ENCODE results near the gene SCD5. TPM values are rescaled to one million over a fixed set of nuclear protein-coding genes. Genes with fewer than 3 reads are reported as not detected.

The SCD5 gene
- total RNA-seq, 4 donors from 2014 or later = 27.6 to 79.3 (median 55.3) TPM

DNA sequence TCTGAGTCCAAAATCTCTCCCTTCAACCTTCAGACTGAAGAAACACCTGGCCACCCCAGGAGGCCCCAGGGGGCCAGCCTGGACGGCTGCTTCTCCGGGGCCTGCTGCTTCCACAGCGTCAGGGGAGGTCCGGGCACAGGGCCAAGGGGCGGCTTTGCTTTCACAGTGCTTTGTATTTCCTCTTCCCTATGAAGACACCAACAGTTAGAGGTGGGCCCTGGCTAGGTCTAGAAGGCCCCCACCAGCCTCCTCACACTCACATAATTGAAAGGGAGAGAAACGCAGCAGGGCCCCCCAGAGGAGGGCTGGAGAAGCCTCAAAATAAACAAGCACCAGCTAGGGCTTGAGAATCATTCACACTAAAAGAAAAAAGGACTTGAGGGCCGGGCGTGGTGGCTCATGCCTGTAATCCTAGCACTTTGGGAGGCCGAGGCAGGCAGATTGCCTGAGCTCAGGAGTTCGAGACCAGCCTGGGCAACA is 17.8 kb downstream of the SCD5 start:
- H3K4me3 ChIP-seq = no peak overlapping the region
- DNase-seq (ENCODE audit: low spot score in 2 of 2) = peak; percentile 63 to 83
- no peaks in the 10 kb centered on the region for H3K9me3 ChIP-seq
- H3K4me1 ChIP-seq = peaks cover 0 to 64% (median 8%) of the 10 kb centered on the region in 4 donors
- 27 to 34% methylated on average over 10 of the region's 10 CpGs for WGBS, 2 donors
- H3K36me3 ChIP-seq = no peaks in the 10 kb centered on the region
- no peak for TF ChIP-seq POLR2A (IDR thresholded peaks at IDR 0.05)
- H3K27ac ChIP-seq = peak overlapping the region in 3 of 4 donors; percentile 13 to 77 (median 35)
- no peaks in the 10 kb centered on the region for H3K27me3 ChIP-seq

DNA sequence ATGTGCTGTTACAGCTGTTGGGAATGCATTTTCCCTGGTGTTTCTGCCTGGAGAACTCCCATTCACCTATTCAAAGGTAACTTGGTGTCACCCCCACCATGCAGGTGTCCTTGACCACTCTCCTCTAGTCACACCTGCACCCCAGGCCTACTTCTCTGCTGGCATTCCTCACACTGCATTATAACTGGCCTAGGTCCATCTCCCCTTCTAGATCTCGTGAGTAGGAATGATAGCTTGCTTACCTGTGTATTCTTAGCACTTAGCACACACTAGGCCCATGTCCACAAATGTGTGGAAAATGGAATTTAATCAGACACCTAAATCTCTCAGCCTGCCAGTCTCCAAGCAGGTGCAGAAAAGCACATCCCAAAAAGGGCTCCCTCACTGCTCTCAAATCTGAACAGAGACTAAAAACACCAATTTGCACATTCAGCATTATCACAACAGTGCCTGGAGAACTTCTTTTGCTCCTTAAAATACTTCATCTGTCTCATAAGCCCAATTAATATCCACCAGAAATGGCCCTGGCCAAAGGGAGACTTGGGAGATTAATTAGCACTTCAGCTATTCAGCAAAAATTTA is 18.3 kb downstream of the SCD5 start:
- DNase-seq (ENCODE audit: low spot score in 2 of 2) = no peak
- WGBS, 2 donors = 68 to 76% methylated on average over 1 of the region's 1 CpG
- H3K36me3 ChIP-seq = no peaks in the 10 kb centered on the region
- peak overlapping the region in 2 of 4 donors; percentile 13 to 77 for H3K27ac ChIP-seq
- H3K4me3 ChIP-seq = no peak overlapping the region
- TF ChIP-seq POLR2A (IDR thresholded peaks at IDR 0.05) (no peak), EP300 (IDR thresholded peaks at IDR 0.05) (no peak), CTCF (IDR thresholded peaks at IDR 0.05) (no peak)
- H3K27me3 ChIP-seq = no peaks in the 10 kb centered on the region
- peaks cover 0 to 59% (median 6%) of the 10 kb centered on the region in 4 donors for H3K4me1 ChIP-seq
- H3K9me3 ChIP-seq = no peaks in the 10 kb centered on the region

DNA sequence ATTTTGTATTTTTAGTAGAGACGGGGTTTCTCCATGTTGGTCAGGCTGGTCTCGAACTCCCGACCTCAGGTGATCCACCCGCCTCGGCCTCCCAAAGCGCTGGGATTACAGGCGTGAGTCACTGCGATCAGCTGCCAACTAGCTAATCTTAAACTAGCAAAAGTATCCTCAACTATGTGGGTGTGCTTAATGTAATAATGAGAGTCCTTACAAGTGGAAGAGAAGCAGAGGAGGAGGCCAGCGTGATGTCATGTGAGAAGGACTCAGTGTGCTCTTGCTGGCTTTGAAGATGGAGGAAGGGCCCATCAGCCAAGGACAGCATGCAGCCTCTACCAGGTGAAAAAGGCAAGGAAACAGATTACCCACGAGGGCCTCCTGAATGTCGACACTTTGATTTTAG is 19.6 kb downstream of the SCD5 start:
- H3K36me3 ChIP-seq = no peaks in the 10 kb centered on the region
- no peak for TF ChIP-seq CTCF (IDR thresholded peaks at IDR 0.05)
- no peak for TF ChIP-seq POLR2A (IDR thresholded peaks at IDR 0.05)
- no peak for TF ChIP-seq EP300 (IDR thresholded peaks at IDR 0.05)
- no peak overlapping the region for H3K4me3 ChIP-seq
- no peaks in the 10 kb centered on the region for H3K27me3 ChIP-seq
- H3K4me1 ChIP-seq = peaks cover 0 to 58% (median 7%) of the 10 kb centered on the region in 4 donors
- H3K27ac ChIP-seq = no peak overlapping the region
- WGBS, 2 donors = 93 to 94% methylated on average over 11 of the region's 11 CpGs
- H3K9me3 ChIP-seq = no peaks in the 10 kb centered on the region
- DNase-seq (ENCODE audit: low spot score in 2 of 2) = no peak

GRCh38 chr4:82777857-82778525 is 20.6 kb downstream of the SCD5 start:
- H3K27me3 ChIP-seq = no peaks in the 10 kb centered on the region
- H3K4me1 ChIP-seq = peaks cover 0 to 61% (median 7%) of the 10 kb centered on the region in 4 donors
- no peak for DNase-seq (ENCODE audit: low spot score in 2 of 2)
- TF ChIP-seq POLR2A (IDR thresholded peaks at IDR 0.05) = no peak
- H3K36me3 ChIP-seq = no peaks in the 10 kb centered on the region
- no peaks in the 10 kb centered on the region for H3K9me3 ChIP-seq
- 86 to 89% methylated on average over 5 of the region's 5 CpGs for WGBS, 2 donors
- peak overlapping the region in 1 of 4 donors; percentile 40 for H3K27ac ChIP-seq
- no peak overlapping the region for H3K4me3 ChIP-seq

GRCh38 chr4:82776925-82777542 is 21.6 kb downstream of the SCD5 start:
- TF ChIP-seq POLR2A (IDR thresholded peaks at IDR 0.05) (no peak), CTCF (IDR thresholded peaks at IDR 0.05) (no peak), EP300 (IDR thresholded peaks at IDR 0.05) (no peak)
- no peaks in the 10 kb centered on the region for H3K27me3 ChIP-seq
- DNase-seq (ENCODE audit: low spot score in 2 of 2) = no peak
- no peak overlapping the region for H3K27ac ChIP-seq
- WGBS, 2 donors = 59 to 69% methylated on average over 5 of the region's 5 CpGs
- H3K9me3 ChIP-seq = no peaks in the 10 kb centered on the region
- no peak overlapping the region for H3K4me3 ChIP-seq
- H3K36me3 ChIP-seq = no peaks in the 10 kb centered on the region
- peaks cover 0 to 55% (median 7%) of the 10 kb centered on the region in 4 donors for H3K4me1 ChIP-seq

DNA sequence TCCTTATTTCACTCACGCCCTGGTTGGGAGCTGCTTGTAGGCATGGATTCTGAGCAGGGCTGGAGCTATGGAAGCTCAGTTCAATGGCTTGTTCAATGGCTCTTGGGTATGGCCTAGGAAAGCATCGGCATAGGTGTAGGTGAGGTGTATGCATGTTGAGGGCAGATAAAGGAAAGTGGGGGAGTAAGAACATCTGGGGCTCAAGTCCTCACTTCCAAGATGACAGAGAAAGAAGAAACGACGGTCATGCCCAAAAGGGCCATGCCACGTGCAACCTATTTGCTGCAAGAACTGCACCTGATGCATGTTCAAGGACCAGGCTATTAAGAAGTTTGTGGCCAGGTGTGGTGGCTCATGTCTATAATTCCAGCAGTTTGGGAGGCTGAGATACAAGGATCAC is 23.4 kb downstream of the SCD5 start:
- H3K27me3 ChIP-seq = no peaks in the 10 kb centered on the region
- H3K4me1 ChIP-seq = peaks cover 0 to 40% (median 3%) of the 10 kb centered on the region in 4 donors
- no peak for DNase-seq (ENCODE audit: low spot score in 2 of 2)
- WGBS, 2 donors = 92 to 95% methylated on average over 5 of the region's 5 CpGs
- H3K36me3 ChIP-seq = no peaks in the 10 kb centered on the region
- H3K9me3 ChIP-seq = no peaks in the 10 kb centered on the region
- H3K4me3 ChIP-seq = no peak overlapping the region
- TF ChIP-seq POLR2A (IDR thresholded peaks at IDR 0.05) = no peak
- TF ChIP-seq CTCF (IDR thresholded peaks at IDR 0.05) = no peak
- no peak for TF ChIP-seq EP300 (IDR thresholded peaks at IDR 0.05)
- H3K27ac ChIP-seq = peak overlapping the region in 1 of 4 donors; percentile 36

Data from tibial nerve (tissue), 4 donors.